HCT116 (cell line): ENCODE results near the gene SLC24A2. TPM values are rescaled to one million over a fixed set of nuclear protein-coding genes. Genes with fewer than 3 reads are reported as not detected.

Experiments
- ATAC-seq: fragments of 200-7000 bp; cut with Tn5 transposase; 2 replicates; pipeline ENCODE4 v1.9.1; 2020; ENCODE audit warnings: mild to moderate bottlenecking, moderate library complexity
- BruUV-seq: library from RNA; stranded (reverse); fragments of 400-500 nt; replicated peaks from 2 replicates; lab custom pipeline; 2021; lab: Mats Ljungman, UMichigan
- CTCF ChIA-PET: fragments of 300-600 bp; sonication (Branson Sonifier 250); formaldehyde crosslinking; loops from one replicate; lab custom pipeline; 2021; ENCODE audit warnings: antibody characterized with exemption; lab: Charles Lee
- POLR2A ChIA-PET: fragments of 300-600, 350-600 bp; sonication (Branson Sonifier 250); formaldehyde crosslinking; loops from one replicate; lab custom pipeline; 2021; ENCODE audit warnings: antibody characterized with exemption; lab: Charles Lee
- RAD21 ChIA-PET, 2 experiments: fragments of 300-600 bp; sonication (Branson Sonifier 250); formaldehyde crosslinking; loops; one replicate each; lab custom pipeline; 2023; ENCODE audit warnings: low total read pairs in 2 of 2; ENCODE audit not compliant: uncharacterized antibody in 2 of 2, unreplicated experiment in 2 of 2, low non-redundant PET in 1 of 2; lab: Charles Lee
- DNase-seq: peaks from one replicate; pipeline ENCODE4 v3.0.0-alpha.2; 2010; ENCODE audit warnings: low read depth, low spot score
- H2AFZ ChIP-seq: fragments of 200-600 bp; shearing (Covaris generic), sonication (generic); 2 replicates; pipeline ENCODE4 v1.6.1; 2017; ENCODE audit warnings: low read depth, mixed run types, mixed read lengths, antibody characterized with exemption, low read length; ENCODE audit not compliant: poor library complexity, severe bottlenecking
- H3K27ac ChIP-seq: 2 replicates; pipeline ENCODE4 v1.5.1; 2012; ENCODE audit warnings: low read depth, low read length
- H3K27me3 ChIP-seq: fragments of 200-600 bp; sonication (generic); 2 replicates; pipeline ENCODE4 v1.6.1; 2016; ENCODE audit warnings: mixed run types, low read length, mixed read lengths; ENCODE audit not compliant: insufficient read depth
- H3K36me3 ChIP-seq, 2 experiments: fragments of 200-500 bp in 1 of 2; fragments of 200-600 bp in 1 of 2; sonication (Bioruptor generic) in 1 of 2; sonication (generic) in 1 of 2; 2 replicates each; pipeline versions ENCODE4 v1.5.1 to v1.6.1; 2014 to 2016; ENCODE audit warnings: low read length in 2 of 2, inconsistent platforms in 1 of 2, mixed read lengths in 1 of 2, mixed run types in 1 of 2; ENCODE audit not compliant: insufficient read depth in 2 of 2, control insufficient read depth in 1 of 2
- H3K4me1 ChIP-seq, 2 experiments: fragments of 200-600 bp in 1 of 2; sonication (generic) in 1 of 2; 2 replicates each; pipeline versions ENCODE4 v1.5.1 to v1.6.1; 2012 to 2017; ENCODE audit warnings: low read length in 2 of 2, inconsistent platforms in 1 of 2, mild to moderate bottlenecking in 1 of 2, mixed read lengths in 1 of 2, mixed run types in 1 of 2, moderate library complexity in 1 of 2; ENCODE audit not compliant: insufficient read depth in 2 of 2, control insufficient read depth in 1 of 2
- H3K4me2 ChIP-seq: fragments of 200-600 bp; sonication (generic); 2 replicates; pipeline ENCODE4 v1.6.1; 2017; ENCODE audit warnings: mixed run types, low read length, mixed read lengths
- H3K4me3 ChIP-seq, 2 experiments: fragments of 200-600 bp in 1 of 2; sonication (generic) in 1 of 2; replicated peaks in 1 of 2; 2 replicates each; pipeline ENCODE4 v1.5.1; 2011 to 2016; ENCODE audit warnings: low read length in 2 of 2, control low read depth in 1 of 2, low read depth in 1 of 2, mild to moderate bottlenecking in 1 of 2, mixed read lengths in 1 of 2, mixed run types in 1 of 2
- H3K79me2 ChIP-seq: fragments of 200-600 bp; sonication (generic); 2 replicates; pipeline ENCODE4 v1.6.1; 2017; ENCODE audit warnings: mild to moderate bottlenecking, mixed run types, low read length, moderate library complexity, mixed read lengths; ENCODE audit not compliant: insufficient read depth
- H3K9ac ChIP-seq: fragments of 200-600 bp; sonication (generic); 2 replicates; pipeline ENCODE4 v1.6.1; 2016; ENCODE audit warnings: low read length, mixed read lengths
- H3K9me2 ChIP-seq: fragments of 200-600 bp; sonication (generic), shearing (Covaris generic); 2 replicates; pipeline ENCODE4 v1.6.1; 2017; ENCODE audit warnings: mixed run types, mild to moderate bottlenecking, moderate library complexity; ENCODE audit not compliant: insufficient read depth
- H3K9me3 ChIP-seq, 2 experiments: fragments of 200-500 bp in 1 of 2; fragments of 200-600 bp in 1 of 2; sonication (Bioruptor generic) in 1 of 2; sonication (generic) in 1 of 2; 2 replicates each; pipeline ENCODE4 v1.6.1; 2014 to 2017; ENCODE audit warnings: low read length in 2 of 2, mixed read lengths in 2 of 2, inconsistent platforms in 1 of 2, low read depth in 1 of 2, mild to moderate bottlenecking in 1 of 2, mixed run types in 1 of 2, moderate library complexity in 1 of 2; ENCODE audit not compliant: control insufficient read depth in 1 of 2, insufficient read depth in 1 of 2
- H4K20me1 ChIP-seq: fragments of 200-600 bp; sonication (generic), shearing (Covaris generic); 2 replicates; pipeline ENCODE4 v1.6.1; 2017; ENCODE audit warnings: mixed run types, mild to moderate bottlenecking, moderate library complexity; ENCODE audit not compliant: insufficient read depth
- EZH2 ChIP-seq: fragments of 200-600 bp; sonication (generic); IDR thresholded peaks from 2 replicates; pipeline ENCODE4 v1.6.1; 2017; ENCODE audit warnings: antibody characterized with exemption, mixed run types
- FOSL1 ChIP-seq: IDR thresholded peaks from 2 replicates; pipeline ENCODE4 v1.6.1; 2012; ENCODE audit warnings: low read depth
- JUND ChIP-seq: IDR thresholded peaks from 2 replicates; pipeline ENCODE4 v1.6.1; 2012
- SP1 ChIP-seq: IDR thresholded peaks from 2 replicates; pipeline ENCODE4 v1.6.1; 2012; ENCODE audit warnings: low read depth
- SRF ChIP-seq: IDR thresholded peaks from 2 replicates; pipeline ENCODE4 v1.6.1; 2012; ENCODE audit warnings: low read depth
- intact Hi-C: fragments of 100-400 bp; cut with micrococcal nuclease; formaldehyde crosslinking; loops from 2 replicates; pipeline ENCODE4 v1.10.0; 2022
- total RNA-seq: library from RNA; stranded (reverse); gene quantifications from one replicate; pipeline ENCODE4 v1.2.1, GENCODE V29; 2021; ENCODE audit not compliant: unreplicated experiment
- TF ChIP-seq, protein P1 (sequence below): IDR thresholded peaks from 2 replicates; pipeline ENCODE4 v1.6.1; 2011; ENCODE audit warnings: mild to moderate bottlenecking, low read length, moderate library complexity; ENCODE audit not compliant: insufficient replicate concordance; ENCODE audit errors: extremely low read depth
- TF ChIP-seq, protein P2 (sequence below): IDR thresholded peaks from 2 replicates; pipeline ENCODE4 v1.6.1; 2012; ENCODE audit warnings: low read depth
- TF ChIP-seq, protein P3 (sequence below): IDR thresholded peaks from 2 replicates; pipeline ENCODE4 v1.6.1; 2012

Gene SLC24A2
- total RNA-seq, 1 experiment from 2014 or later = not detected

DNA sequence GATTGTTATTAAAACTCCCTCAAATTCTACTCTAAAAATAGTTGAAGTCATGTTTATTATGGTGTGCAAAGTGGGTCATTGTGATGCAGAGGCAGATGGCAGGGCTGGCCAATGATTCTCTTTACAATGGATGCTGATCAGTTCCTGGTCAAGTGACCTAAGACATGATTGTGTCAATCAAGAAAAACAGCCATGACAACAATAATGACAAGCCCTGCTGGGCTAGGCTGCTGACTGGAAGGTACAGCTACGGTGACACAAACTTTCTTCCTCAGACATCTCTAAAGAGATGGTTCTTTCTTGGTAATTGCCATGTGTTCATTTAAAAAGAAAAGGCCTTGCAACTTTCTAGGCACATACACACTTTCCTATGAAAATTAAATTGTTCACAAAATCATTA lies 3.6 kb downstream of the SLC24A2 start (continued):
- TF ChIP-seq, protein P1, sequence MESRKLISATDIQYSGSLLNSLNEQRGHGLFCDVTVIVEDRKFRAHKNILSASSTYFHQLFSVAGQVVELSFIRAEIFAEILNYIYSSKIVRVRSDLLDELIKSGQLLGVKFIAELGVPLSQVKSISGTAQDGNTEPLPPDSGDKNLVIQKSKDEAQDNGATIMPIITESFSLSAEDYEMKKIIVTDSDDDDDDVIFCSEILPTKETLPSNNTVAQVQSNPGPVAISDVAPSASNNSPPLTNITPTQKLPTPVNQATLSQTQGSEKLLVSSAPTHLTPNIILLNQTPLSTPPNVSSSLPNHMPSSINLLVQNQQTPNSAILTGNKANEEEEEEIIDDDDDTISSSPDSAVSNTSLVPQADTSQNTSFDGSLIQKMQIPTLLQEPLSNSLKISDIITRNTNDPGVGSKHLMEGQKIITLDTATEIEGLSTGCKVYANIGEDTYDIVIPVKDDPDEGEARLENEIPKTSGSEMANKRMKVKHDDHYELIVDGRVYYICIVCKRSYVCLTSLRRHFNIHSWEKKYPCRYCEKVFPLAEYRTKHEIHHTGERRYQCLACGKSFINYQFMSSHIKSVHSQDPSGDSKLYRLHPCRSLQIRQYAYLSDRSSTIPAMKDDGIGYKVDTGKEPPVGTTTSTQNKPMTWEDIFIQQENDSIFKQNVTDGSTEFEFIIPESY = no peak
- TF ChIP-seq JUND (no peak), FOSL1 (no peak), SP1 (no peak), SRF (no peak)

DNA sequence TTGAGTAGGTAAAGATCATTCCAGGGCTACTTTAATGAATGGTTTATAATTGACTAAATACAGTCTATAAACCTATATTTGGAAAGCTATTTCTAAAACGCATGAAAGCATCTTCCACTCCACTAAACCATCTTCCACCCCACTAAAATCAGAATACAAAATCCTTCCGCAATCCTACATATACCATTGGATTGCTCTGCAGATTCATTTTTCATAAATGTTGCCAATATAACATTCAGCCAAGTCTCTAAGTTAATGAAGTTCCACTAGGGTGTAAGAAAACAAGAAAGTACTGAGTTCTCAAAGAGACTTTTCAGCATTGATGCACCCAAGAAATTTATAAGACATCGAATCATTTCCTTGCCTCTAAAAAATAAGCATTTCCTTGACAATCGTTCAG lies 4.7 kb downstream of the SLC24A2 start:
- no peak overlapping the region for H3K4me3 ChIP-seq
- BruUV-seq = no TSS peak

More for the DNA sequence above, 4.7 kb downstream of the SLC24A2 start:
- intact Hi-C loops = no loop called here
- Histone ChIP-seq H3K27me3 (no peaks in the 10 kb centered on the region), H3K36me3 (no peaks in the 10 kb centered on the region), H3K9me2 (no peaks in the 10 kb centered on the region), H3K79me2 (no peaks in the 10 kb centered on the region), H3K27ac (no peak overlapping the region), H3K4me1 (no peaks in the 10 kb centered on the region), H3K9ac (no peak overlapping the region), H2AFZ (no peak overlapping the region), H3K9me3 (no peaks in the 10 kb centered on the region), H3K4me2 (no peak overlapping the region), H4K20me1 (no peaks in the 10 kb centered on the region)
- CTCF ChIA-PET = no interaction called here
- TF ChIP-seq SRF (no peak), EZH2 (no peak)
- TF ChIP-seq, protein P2, sequence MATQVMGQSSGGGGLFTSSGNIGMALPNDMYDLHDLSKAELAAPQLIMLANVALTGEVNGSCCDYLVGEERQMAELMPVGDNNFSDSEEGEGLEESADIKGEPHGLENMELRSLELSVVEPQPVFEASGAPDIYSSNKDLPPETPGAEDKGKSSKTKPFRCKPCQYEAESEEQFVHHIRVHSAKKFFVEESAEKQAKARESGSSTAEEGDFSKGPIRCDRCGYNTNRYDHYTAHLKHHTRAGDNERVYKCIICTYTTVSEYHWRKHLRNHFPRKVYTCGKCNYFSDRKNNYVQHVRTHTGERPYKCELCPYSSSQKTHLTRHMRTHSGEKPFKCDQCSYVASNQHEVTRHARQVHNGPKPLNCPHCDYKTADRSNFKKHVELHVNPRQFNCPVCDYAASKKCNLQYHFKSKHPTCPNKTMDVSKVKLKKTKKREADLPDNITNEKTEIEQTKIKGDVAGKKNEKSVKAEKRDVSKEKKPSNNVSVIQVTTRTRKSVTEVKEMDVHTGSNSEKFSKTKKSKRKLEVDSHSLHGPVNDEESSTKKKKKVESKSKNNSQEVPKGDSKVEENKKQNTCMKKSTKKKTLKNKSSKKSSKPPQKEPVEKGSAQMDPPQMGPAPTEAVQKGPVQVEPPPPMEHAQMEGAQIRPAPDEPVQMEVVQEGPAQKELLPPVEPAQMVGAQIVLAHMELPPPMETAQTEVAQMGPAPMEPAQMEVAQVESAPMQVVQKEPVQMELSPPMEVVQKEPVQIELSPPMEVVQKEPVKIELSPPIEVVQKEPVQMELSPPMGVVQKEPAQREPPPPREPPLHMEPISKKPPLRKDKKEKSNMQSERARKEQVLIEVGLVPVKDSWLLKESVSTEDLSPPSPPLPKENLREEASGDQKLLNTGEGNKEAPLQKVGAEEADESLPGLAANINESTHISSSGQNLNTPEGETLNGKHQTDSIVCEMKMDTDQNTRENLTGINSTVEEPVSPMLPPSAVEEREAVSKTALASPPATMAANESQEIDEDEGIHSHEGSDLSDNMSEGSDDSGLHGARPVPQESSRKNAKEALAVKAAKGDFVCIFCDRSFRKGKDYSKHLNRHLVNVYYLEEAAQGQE = no peak
- TF ChIP-seq, protein P3, sequence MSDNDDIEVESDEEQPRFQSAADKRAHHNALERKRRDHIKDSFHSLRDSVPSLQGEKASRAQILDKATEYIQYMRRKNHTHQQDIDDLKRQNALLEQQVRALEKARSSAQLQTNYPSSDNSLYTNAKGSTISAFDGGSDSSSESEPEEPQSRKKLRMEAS = no peak
- POLR2A ChIA-PET = no interaction called here
- no peak for DNase-seq
- RAD21 ChIA-PET = no interaction called here
- ATAC-seq = no peak
